SK-N-SH (cell line): Measurements from ENCODE around the gene TBC1D16.
"Not testable (repeated sequence)": the region's sequence is repeated elsewhere in the genome, so short reads cannot be mapped to it uniquely, and the experiment has no call there.

Experiments
- CTCF ChIP-seq: fragments of 200-600 bp; sonication (generic); IDR thresholded peaks from 2 replicates; pipeline ENCODE4 v1.6.1; 2017; ENCODE audit warnings: antibody characterized with exemption, mild to moderate bottlenecking, moderate library complexity
- MEF2A ChIP-seq: IDR thresholded peaks from 2 replicates; pipeline ENCODE4 v1.4.0; 2012; ENCODE audit warnings: low read depth, borderline replicate concordance

GRCh38 chr17:80046709-80047108 lies 11.0 kb upstream of the TBC1D16 start:
- not testable (repeated sequence) for TF ChIP-seq CTCF, MEF2A
